C4-2B (cell line): ENCODE data around the gene UBE2E2.

Experiments used
- CTCF ChIP-seq: fragments of 450-650 bp; conservative IDR thresholded peaks from 2 replicates; pipeline ENCODE4 v1.5.1; 2017; ENCODE audit warnings: mild to moderate bottlenecking
- ZFX ChIP-seq: fragments of 450-650 bp; IDR thresholded peaks from 2 replicates; pipeline ENCODE4 v1.6.1; 2017

GRCh38 chr3:23594066-23594465 is 390.9 kb downstream of the UBE2E2 start:
- TF ChIP-seq CTCF (no peak), ZFX (no peak)
